H9 (cell line): ENCODE data around the gene UGT2B17. TPM values are rescaled to one million over a fixed set of nuclear protein-coding genes. Genes with fewer than 3 reads are reported as not detected.
"Not testable (repeated sequence)": the region's sequence is repeated elsewhere in the genome, so short reads cannot be mapped to it uniquely, and the experiment has no call there.

Experiments
- DNase-seq: peaks from one replicate; pipeline ENCODE4 v3.0.0-alpha.2; 2017
- H2AFZ ChIP-seq: one replicate; pipeline ENCODE4 v1.6.1; 2013; ENCODE audit warnings: mild to moderate bottlenecking, low read length, control low read depth, moderate library complexity
- H2AK5ac ChIP-seq: 2 replicates; pipeline ENCODE4 v1.6.1; 2013; ENCODE audit warnings: low read length, control low read depth, mixed read lengths; ENCODE audit not compliant: insufficient read length
- H2BK120ac ChIP-seq: one replicate; pipeline ENCODE4 v1.6.1; 2013; ENCODE audit warnings: low read depth, mild to moderate bottlenecking, low read length, control low read depth, inconsistent platforms; ENCODE audit not compliant: poor library complexity, severe bottlenecking
- H2BK12ac ChIP-seq: 2 replicates; pipeline ENCODE4 v1.6.1; 2013; ENCODE audit warnings: low read length, control low read depth, mixed read lengths, low read depth; ENCODE audit not compliant: insufficient read length
- H2BK15ac ChIP-seq: 2 replicates; pipeline ENCODE4 v1.6.1; 2013; ENCODE audit warnings: low read depth, low read length, control low read depth
- H2BK20ac ChIP-seq: one replicate; pipeline ENCODE4 v1.6.1; 2013; ENCODE audit warnings: low read depth, mild to moderate bottlenecking, low read length, control low read depth, inconsistent platforms; ENCODE audit not compliant: poor library complexity, severe bottlenecking
- H2BK5ac ChIP-seq: 2 replicates; pipeline ENCODE4 v1.6.1; 2013; ENCODE audit warnings: low read length, control low read depth, mixed read lengths; ENCODE audit not compliant: insufficient read length
- H3K14ac ChIP-seq: 2 replicates; pipeline ENCODE4 v1.6.1; 2013; ENCODE audit warnings: low read length, control low read depth; ENCODE audit not compliant: insufficient read depth
- H3K18ac ChIP-seq: 2 replicates; pipeline ENCODE4 v1.6.1; 2013; ENCODE audit warnings: low read depth, mild to moderate bottlenecking, mixed read lengths, low read length, control low read depth; ENCODE audit not compliant: insufficient read length
- H3K23ac ChIP-seq: 2 replicates; pipeline ENCODE4 v1.6.1; 2013; ENCODE audit warnings: low read length, control low read depth, mixed read lengths, low read depth; ENCODE audit not compliant: insufficient read length
- H3K23me2 ChIP-seq: 2 replicates; pipeline ENCODE4 v1.6.1; 2013; ENCODE audit warnings: low read depth, mild to moderate bottlenecking, mixed read lengths, low read length, control low read depth; ENCODE audit not compliant: insufficient read length, poor library complexity, severe bottlenecking
- H3K27ac ChIP-seq: 2 replicates; pipeline ENCODE4 v1.5.1; 2013; ENCODE audit warnings: low read length, control low read depth, mixed read lengths, low read depth; ENCODE audit not compliant: insufficient read length
- H3K27me3 ChIP-seq: 2 replicates; pipeline ENCODE4 v1.6.1; 2013; ENCODE audit warnings: low read length, control low read depth, inconsistent platforms; ENCODE audit not compliant: insufficient read depth
- H3K4ac ChIP-seq: 2 replicates; pipeline ENCODE4 v1.6.1; 2013; ENCODE audit warnings: low read depth, mild to moderate bottlenecking, control low read depth, inconsistent platforms, low read length, moderate library complexity
- H3K4me1 ChIP-seq: 2 replicates; pipeline ENCODE4 v1.6.1; 2013; ENCODE audit warnings: low read length, control low read depth, inconsistent platforms; ENCODE audit not compliant: insufficient read depth
- H3K4me2 ChIP-seq: 2 replicates; pipeline ENCODE4 v1.6.1; 2013; ENCODE audit warnings: low read length, control low read depth, mixed read lengths; ENCODE audit not compliant: insufficient read length, insufficient read depth
- H3K56ac ChIP-seq: 2 replicates; pipeline ENCODE4 v1.6.1; 2013; ENCODE audit warnings: low read depth, mild to moderate bottlenecking, mixed read lengths, low read length, control low read depth; ENCODE audit not compliant: insufficient read length
- H3K79me1 ChIP-seq: 2 replicates; pipeline ENCODE4 v1.6.1; 2013; ENCODE audit warnings: low read depth, mild to moderate bottlenecking, moderate library complexity, low read length, control low read depth, inconsistent platforms; ENCODE audit not compliant: insufficient read depth, poor library complexity, severe bottlenecking
- H3K79me2 ChIP-seq: 2 replicates; pipeline ENCODE4 v1.6.1; 2013; ENCODE audit warnings: low read length, control low read depth, inconsistent platforms; ENCODE audit not compliant: insufficient read depth
- H3K9ac ChIP-seq: 2 replicates; pipeline ENCODE4 v1.6.1; 2013; ENCODE audit warnings: low read length, control low read depth, mixed read lengths; ENCODE audit not compliant: insufficient read length; ENCODE audit errors: extremely low read depth
- H3K9me3 ChIP-seq: one replicate; pipeline ENCODE4 v1.6.1; 2013; ENCODE audit warnings: low read depth, low read length, inconsistent platforms; ENCODE audit not compliant: control insufficient read depth
- H3T11ph ChIP-seq: one replicate; pipeline ENCODE4 v1.6.1; 2013; ENCODE audit warnings: mild to moderate bottlenecking, low read length, control low read depth, inconsistent platforms
- H4K20me1 ChIP-seq: one replicate; pipeline ENCODE4 v1.6.1; 2013; ENCODE audit not compliant: control insufficient read depth, insufficient read length, insufficient read depth
- H4K5ac ChIP-seq: 2 replicates; pipeline ENCODE4 v1.6.1; 2013; ENCODE audit warnings: low read depth, mild to moderate bottlenecking, mixed read lengths, low read length, control low read depth; ENCODE audit not compliant: insufficient read length
- H4K8ac ChIP-seq: replicated peaks from 2 replicates; pipeline ENCODE4 v1.6.1; 2013; ENCODE audit warnings: low read length, control low read depth, mixed read lengths, low read depth; ENCODE audit not compliant: insufficient read length
- H4K91ac ChIP-seq: 2 replicates; pipeline ENCODE4 v1.6.1; 2013; ENCODE audit warnings: low read depth, mild to moderate bottlenecking, moderate library complexity, mixed read lengths, low read length, control low read depth; ENCODE audit not compliant: insufficient read length
- H3K27ac Mint-ChIP-seq, 3 experiments: 2 replicates in 2 of 3; 3 replicates in 1 of 3; pipeline ENCODE4 v1.8.0; 2020 to 2021; ENCODE audit warnings: mixed read lengths in 3 of 3, mild to moderate bottlenecking in 1 of 3, moderate library complexity in 1 of 3
- H3K27me3 Mint-ChIP-seq: 2 replicates; pipeline ENCODE4 v1.8.0; 2021; ENCODE audit warnings: low read depth, mild to moderate bottlenecking, moderate library complexity, mixed read lengths
- H3K36me3 Mint-ChIP-seq, 3 experiments: 2 replicates in 2 of 3; 3 replicates in 1 of 3; pipeline ENCODE4 v1.8.0; 2020 to 2021; ENCODE audit warnings: low read depth in 3 of 3, mixed read lengths in 3 of 3; ENCODE audit not compliant: insufficient read depth in 1 of 3
- H3K4me1 Mint-ChIP-seq, 2 experiments: 2 replicates each; pipeline ENCODE4 v1.8.0; 2020; ENCODE audit warnings: mixed read lengths in 2 of 2
- H3K4me3 Mint-ChIP-seq, 2 experiments: 2 replicates in 1 of 2; 3 replicates in 1 of 2; pipeline ENCODE4 v1.8.0; 2020 to 2021; ENCODE audit warnings: mild to moderate bottlenecking in 2 of 2, mixed read lengths in 2 of 2, moderate library complexity in 1 of 2
- H3K9me3 Mint-ChIP-seq, 2 experiments: 2 replicates in 1 of 2; 3 replicates in 1 of 2; pipeline ENCODE4 v1.8.0; 2020; ENCODE audit warnings: mild to moderate bottlenecking in 2 of 2, mixed read lengths in 2 of 2, moderate library complexity in 1 of 2
- WGBS: extraction: QIAGEN DNeasy Blood & Tissue Kit; methylation state at CpG from one replicate; pipeline ENCODE4 v1.1.7; 2013; ENCODE audit warnings: missing lambda C conversion rate, low lambda C conversion rate, mixed read lengths; ENCODE audit not compliant: insufficient read length; ENCODE audit errors: extremely low coverage; 5-methylcytosine and 5-hydroxymethylcytosine counted together
- total RNA-seq: library from RNA; stranded (reverse); gene quantifications from 2 replicates; pipeline ENCODE4 v1.2.1, GENCODE V29; 2021
- TF ChIP-seq, protein P1 (sequence below): fragments of 200-600 bp; sonication (generic); conservative IDR thresholded peaks from 3 replicates; pipeline ENCODE4 v1.8.0; 2021; ENCODE audit warnings: antibody characterized with exemption, mild to moderate bottlenecking

The UGT2B17 gene
- total RNA-seq, 1 experiment from 2014 or later = not detected

DNA sequence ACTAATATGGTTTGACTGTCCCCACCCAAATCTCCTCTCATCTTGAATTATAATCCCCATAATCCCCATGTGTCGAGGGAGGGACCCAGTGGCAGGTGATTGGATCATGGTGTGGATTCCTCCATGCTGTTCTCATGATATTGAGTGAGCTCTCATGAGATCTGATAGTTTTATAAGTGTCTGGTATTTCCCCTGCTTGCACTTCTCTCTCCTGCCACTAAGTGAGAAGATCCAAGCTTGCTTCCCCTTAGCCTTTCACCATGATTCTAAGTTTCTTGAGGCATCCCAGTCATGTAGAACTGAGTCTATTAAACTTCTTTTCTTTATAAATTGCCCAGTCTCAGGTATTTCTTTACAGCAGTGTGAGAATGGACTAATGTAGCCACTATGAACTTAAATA, 9.8 kb downstream of the UGT2B17 start:
- H3K4me1 Mint-ChIP-seq, H3K4me3 Mint-ChIP-seq, H3K18ac ChIP-seq, H3T11ph ChIP-seq, H2AFZ ChIP-seq, H3K23me2 ChIP-seq, H3K27ac ChIP-seq, H3K36me3 Mint-ChIP-seq, H4K8ac ChIP-seq, H4K5ac ChIP-seq, H4K20me1 ChIP-seq, H3K27ac Mint-ChIP-seq, H2BK12ac ChIP-seq, H3K23ac ChIP-seq, H2BK15ac ChIP-seq, H4K91ac ChIP-seq, H2BK120ac ChIP-seq, H2BK20ac ChIP-seq, H3K27me3 Mint-ChIP-seq, H3K79me2 ChIP-seq, H3K14ac ChIP-seq, H3K79me1 ChIP-seq, H3K9me3 ChIP-seq, H3K9me3 Mint-ChIP-seq, H3K4me2 ChIP-seq, H3K27me3 ChIP-seq, H3K9ac ChIP-seq, H3K4me1 ChIP-seq, H3K4ac ChIP-seq, DNase-seq, H3K56ac ChIP-seq, H2BK5ac ChIP-seq, H2AK5ac ChIP-seq: not testable (repeated sequence)
- TF ChIP-seq, protein P1, sequence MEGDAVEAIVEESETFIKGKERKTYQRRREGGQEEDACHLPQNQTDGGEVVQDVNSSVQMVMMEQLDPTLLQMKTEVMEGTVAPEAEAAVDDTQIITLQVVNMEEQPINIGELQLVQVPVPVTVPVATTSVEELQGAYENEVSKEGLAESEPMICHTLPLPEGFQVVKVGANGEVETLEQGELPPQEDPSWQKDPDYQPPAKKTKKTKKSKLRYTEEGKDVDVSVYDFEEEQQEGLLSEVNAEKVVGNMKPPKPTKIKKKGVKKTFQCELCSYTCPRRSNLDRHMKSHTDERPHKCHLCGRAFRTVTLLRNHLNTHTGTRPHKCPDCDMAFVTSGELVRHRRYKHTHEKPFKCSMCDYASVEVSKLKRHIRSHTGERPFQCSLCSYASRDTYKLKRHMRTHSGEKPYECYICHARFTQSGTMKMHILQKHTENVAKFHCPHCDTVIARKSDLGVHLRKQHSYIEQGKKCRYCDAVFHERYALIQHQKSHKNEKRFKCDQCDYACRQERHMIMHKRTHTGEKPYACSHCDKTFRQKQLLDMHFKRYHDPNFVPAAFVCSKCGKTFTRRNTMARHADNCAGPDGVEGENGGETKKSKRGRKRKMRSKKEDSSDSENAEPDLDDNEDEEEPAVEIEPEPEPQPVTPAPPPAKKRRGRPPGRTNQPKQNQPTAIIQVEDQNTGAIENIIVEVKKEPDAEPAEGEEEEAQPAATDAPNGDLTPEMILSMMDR = peak; percentile 21; the same call in 2 of the 3 replicates
- no CpG with 5 or more reads among the region's 1 CpG for WGBS

DNA sequence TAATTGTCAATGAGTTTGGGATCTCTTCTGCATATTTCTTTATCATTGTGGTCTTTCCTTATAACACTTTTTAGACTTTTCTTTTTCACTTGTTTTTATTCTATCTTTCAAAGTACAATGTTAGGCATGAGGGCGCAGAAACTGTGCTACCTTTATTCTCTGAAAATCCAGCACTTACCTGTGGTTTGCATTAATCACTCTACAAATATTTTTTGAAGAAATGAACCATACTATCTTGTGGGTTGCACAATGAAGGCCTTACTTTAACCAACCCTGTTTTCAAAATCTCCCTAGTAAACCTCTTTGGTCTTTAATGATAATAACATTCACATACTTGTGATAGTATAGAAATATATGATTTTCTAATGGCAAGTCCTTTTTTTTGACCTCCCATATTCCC, 11.0 kb downstream of the UGT2B17 start:
- H3K4me1 Mint-ChIP-seq, H3K27ac Mint-ChIP-seq, H3K79me2 ChIP-seq, H3K23ac ChIP-seq, H2BK5ac ChIP-seq, H3K9me3 Mint-ChIP-seq, H3K27ac ChIP-seq, H4K20me1 ChIP-seq, H3K56ac ChIP-seq, H2AFZ ChIP-seq, H3K27me3 Mint-ChIP-seq, H3K4ac ChIP-seq, H2BK120ac ChIP-seq, H2BK15ac ChIP-seq, H2BK12ac ChIP-seq, H3K9me3 ChIP-seq, H4K8ac ChIP-seq, H4K5ac ChIP-seq, H2AK5ac ChIP-seq, H3K9ac ChIP-seq, H3K23me2 ChIP-seq, H2BK20ac ChIP-seq, DNase-seq, H3K4me3 Mint-ChIP-seq, H3K18ac ChIP-seq, H3K14ac ChIP-seq, H3K36me3 Mint-ChIP-seq, H3K27me3 ChIP-seq, H3K79me1 ChIP-seq, H3K4me1 ChIP-seq, H3K4me2 ChIP-seq, H4K91ac ChIP-seq, H3T11ph ChIP-seq: not testable (repeated sequence)
- WGBS = no CpG with 5 or more reads among the region's 1 CpG
